Mesenchymal stem cell (in vitro differentiated cells and primary cell): Measurements from ENCODE around the gene CORO2B.

ENCODE experiments used
- DNase-seq: peaks from one replicate; pipeline ENCODE4 v3.0.0-alpha.2; 2013
- H2AFZ ChIP-seq: one replicate; pipeline ENCODE4 v1.6.1; 2013; ENCODE audit warnings: low read depth, mild to moderate bottlenecking, control low read depth, inconsistent platforms, low read length, moderate library complexity
- H2AK5ac ChIP-seq: 2 replicates; pipeline ENCODE4 v1.6.1; 2013; ENCODE audit warnings: low read length, moderate library complexity, mild to moderate bottlenecking, inconsistent platforms; ENCODE audit not compliant: severe bottlenecking
- H2BK120ac ChIP-seq: one replicate; pipeline ENCODE4 v1.6.1; 2013; ENCODE audit warnings: low read depth, mild to moderate bottlenecking, inconsistent platforms, low read length, moderate library complexity
- H2BK12ac ChIP-seq, 2 experiments: one replicate each; pipeline ENCODE4 v1.6.1; 2013; ENCODE audit warnings: inconsistent platforms in 2 of 2, low read length in 2 of 2, mild to moderate bottlenecking in 2 of 2, moderate library complexity in 2 of 2, control low read depth in 1 of 2
- H2BK15ac ChIP-seq: one replicate; pipeline ENCODE4 v1.6.1; 2013; ENCODE audit warnings: mild to moderate bottlenecking, low read depth, inconsistent platforms; ENCODE audit not compliant: poor library complexity, severe bottlenecking
- H2BK5ac ChIP-seq: 2 replicates; pipeline ENCODE4 v1.6.1; 2013; ENCODE audit warnings: low read depth, mild to moderate bottlenecking, low read length, control low read depth, inconsistent platforms; ENCODE audit not compliant: poor library complexity, severe bottlenecking
- H3K14ac ChIP-seq, 2 experiments: one replicate each; pipeline ENCODE4 v1.6.1; 2013; ENCODE audit warnings: inconsistent platforms in 2 of 2, low read length in 2 of 2, control low read depth in 1 of 2, mild to moderate bottlenecking in 1 of 2, moderate library complexity in 1 of 2
- H3K18ac ChIP-seq, 2 experiments: one replicate each; pipeline ENCODE4 v1.6.1; 2013; ENCODE audit warnings: inconsistent platforms in 2 of 2, low read length in 2 of 2, control low read depth in 1 of 2, low read depth in 1 of 2, mild to moderate bottlenecking in 1 of 2
- H3K23ac ChIP-seq, 2 experiments: one replicate each; pipeline ENCODE4 v1.6.1; 2013; ENCODE audit warnings: inconsistent platforms in 2 of 2, low read length in 2 of 2, mild to moderate bottlenecking in 2 of 2, moderate library complexity in 2 of 2, control low read depth in 1 of 2
- H3K27ac ChIP-seq: 2 replicates; pipeline ENCODE4 v1.5.1; 2013; ENCODE audit warnings: mild to moderate bottlenecking, moderate library complexity, low read length, control low read depth, inconsistent platforms; ENCODE audit not compliant: poor library complexity, severe bottlenecking
- H3K27me3 ChIP-seq, 2 experiments: 2 replicates each; pipeline versions ENCODE4 v1.6.1 to v1.7.0; 2013; ENCODE audit warnings: low read length in 2 of 2, mild to moderate bottlenecking in 2 of 2, moderate library complexity in 2 of 2, control low read depth in 1 of 2, inconsistent platforms in 1 of 2; ENCODE audit not compliant: control insufficient read depth in 1 of 2, insufficient read depth in 1 of 2
- H3K36me3 ChIP-seq, 2 experiments: 2 replicates each; pipeline versions ENCODE4 v1.6.1 to v1.7.0; 2013; ENCODE audit warnings: low read length in 2 of 2, control low read depth in 1 of 2, inconsistent platforms in 1 of 2, low read depth in 1 of 2, mild to moderate bottlenecking in 1 of 2; ENCODE audit not compliant: insufficient read depth in 2 of 2, control insufficient read depth in 1 of 2
- H3K4ac ChIP-seq, 2 experiments: one replicate each; pipeline ENCODE4 v1.6.1; 2013; ENCODE audit warnings: inconsistent platforms in 2 of 2, low read length in 2 of 2, mild to moderate bottlenecking in 2 of 2, moderate library complexity in 2 of 2, control low read depth in 1 of 2, low read depth in 1 of 2
- H3K4me1 ChIP-seq: 2 replicates; pipeline ENCODE4 v1.6.1; 2013; ENCODE audit warnings: low read depth, low read length, control low read depth; ENCODE audit not compliant: control insufficient read depth, insufficient read depth
- H3K4me2 ChIP-seq: 2 replicates; pipeline ENCODE4 v1.6.1; 2013; ENCODE audit warnings: low read length, mild to moderate bottlenecking, inconsistent platforms; ENCODE audit not compliant: poor library complexity, severe bottlenecking
- H3K4me3 ChIP-seq, 2 experiments: 2 replicates each; pipeline versions ENCODE4 v1.5.1 to v1.7.0; 2013; ENCODE audit warnings: low read length in 2 of 2, mild to moderate bottlenecking in 2 of 2, control low read depth in 1 of 2, low read depth in 1 of 2; ENCODE audit not compliant: insufficient read depth in 1 of 2
- H3K79me1 ChIP-seq: replicated peaks from 2 replicates; pipeline ENCODE4 v1.6.1; 2013; ENCODE audit warnings: mild to moderate bottlenecking, control low read depth, low read length, inconsistent platforms; ENCODE audit not compliant: poor library complexity, severe bottlenecking
- H3K9ac ChIP-seq: 2 replicates; pipeline ENCODE4 v1.7.0; 2013; ENCODE audit warnings: mild to moderate bottlenecking, low read length, moderate library complexity
- H3K9me3 ChIP-seq: 2 replicates; pipeline ENCODE4 v1.7.0; 2013; ENCODE audit warnings: mild to moderate bottlenecking, low read length; ENCODE audit not compliant: control insufficient read depth
- H4K8ac ChIP-seq: one replicate; pipeline ENCODE4 v1.6.1; 2013; ENCODE audit warnings: inconsistent platforms, mild to moderate bottlenecking, low read length, moderate library complexity
- H4K91ac ChIP-seq: one replicate; pipeline ENCODE4 v1.6.1; 2013; ENCODE audit warnings: mild to moderate bottlenecking, low read length, inconsistent platforms
- WGBS: methylation state at CpG from one replicate; pipeline ENCODE4 v1.1.7; 2013; ENCODE audit warnings: mixed read lengths; 5-methylcytosine and 5-hydroxymethylcytosine counted together

The CORO2B gene

DNA sequence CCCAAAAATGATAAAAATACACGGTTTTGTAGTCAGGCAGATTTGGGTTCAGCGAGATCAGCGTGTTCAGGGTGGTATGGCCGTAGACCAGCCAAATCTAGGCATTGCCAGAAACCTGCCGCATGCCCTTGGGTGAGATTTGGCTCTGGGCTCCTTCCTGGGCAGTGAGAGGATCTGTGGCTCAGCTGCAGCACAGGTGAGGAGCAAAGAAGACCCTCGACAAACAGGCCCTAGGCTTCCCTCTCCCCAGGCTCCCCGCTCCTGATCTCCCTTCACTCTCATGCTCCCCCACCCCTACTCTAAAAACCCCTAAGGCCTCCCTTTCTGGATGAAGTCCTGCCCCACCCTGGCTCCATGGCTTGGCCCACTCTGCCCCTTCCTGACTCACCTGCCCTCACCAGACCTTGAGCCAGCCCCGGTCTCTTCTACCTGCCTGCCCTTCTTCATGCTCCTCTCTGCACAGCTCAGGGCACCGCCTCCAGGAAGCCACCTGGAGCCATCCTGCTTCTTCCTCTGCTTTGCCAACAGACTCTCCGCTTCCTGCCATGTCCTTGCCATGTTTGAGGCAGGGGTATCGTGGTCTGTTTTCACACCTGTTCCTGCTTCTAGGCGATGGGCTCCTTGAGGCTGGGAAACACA, 88.1 kb downstream of the CORO2B start:
- Histone ChIP-seq H3K36me3 (peaks cover 12 to 63% of the 10 kb centered on the region in 2 experiments), H3K23ac (no peak overlapping the region), H3K4me2 (no peak overlapping the region), H4K8ac (no peak overlapping the region), H2BK15ac (no peak overlapping the region), H2AK5ac (no peak overlapping the region), H3K4me1 (peaks cover 2% of the 10 kb centered on the region), H3K18ac (no peak overlapping the region), H3K9ac (no peak overlapping the region), H3K27ac (no peak overlapping the region), H3K14ac (no peak overlapping the region), H3K4me3 (no peak overlapping the region), H3K79me1 (peaks cover 15% of the 10 kb centered on the region), H3K4ac (no peak overlapping the region), H4K91ac (no peak overlapping the region), H3K27me3 (no peaks in the 10 kb centered on the region), H2BK120ac (no peak overlapping the region), H2AFZ (no peak overlapping the region), H2BK5ac (no peak overlapping the region), H2BK12ac (no peak overlapping the region), H3K9me3 (peaks cover 4% of the 10 kb centered on the region)
- DNase-seq: no peak
- 84% methylated on average over 12 of the region's 12 CpGs for WGBS

GRCh38 chr15:68667800-68668625, 89.2 kb downstream of the CORO2B start:
- no peak overlapping the region for H3K23ac ChIP-seq
- peaks cover 4% of the 10 kb centered on the region for H3K9me3 ChIP-seq
- no peak overlapping the region for H3K14ac ChIP-seq
- no peak overlapping the region for H3K4me2 ChIP-seq
- no peaks in the 10 kb centered on the region for H3K27me3 ChIP-seq
- no peak overlapping the region for H3K4ac ChIP-seq
- peaks cover 12 to 57% of the 10 kb centered on the region in 2 experiments for H3K36me3 ChIP-seq
- no peak for DNase-seq
- WGBS: 90% methylated on average over 18 of the region's 18 CpGs
- H4K8ac ChIP-seq: no peak overlapping the region
- H2AFZ ChIP-seq: no peak overlapping the region
- H2BK12ac ChIP-seq: no peak overlapping the region
- no peak overlapping the region for H2BK15ac ChIP-seq
- no peak overlapping the region for H2BK5ac ChIP-seq
- H3K18ac ChIP-seq: no peak overlapping the region
- H2AK5ac ChIP-seq: no peak overlapping the region
- no peak overlapping the region for H3K9ac ChIP-seq
- peaks cover 2% of the 10 kb centered on the region for H3K4me1 ChIP-seq
- H3K79me1 ChIP-seq: peaks cover 18% of the 10 kb centered on the region
- no peak overlapping the region for H4K91ac ChIP-seq
- H2BK120ac ChIP-seq: no peak overlapping the region
- no peak overlapping the region for H3K4me3 ChIP-seq
- no peak overlapping the region for H3K27ac ChIP-seq

DNA sequence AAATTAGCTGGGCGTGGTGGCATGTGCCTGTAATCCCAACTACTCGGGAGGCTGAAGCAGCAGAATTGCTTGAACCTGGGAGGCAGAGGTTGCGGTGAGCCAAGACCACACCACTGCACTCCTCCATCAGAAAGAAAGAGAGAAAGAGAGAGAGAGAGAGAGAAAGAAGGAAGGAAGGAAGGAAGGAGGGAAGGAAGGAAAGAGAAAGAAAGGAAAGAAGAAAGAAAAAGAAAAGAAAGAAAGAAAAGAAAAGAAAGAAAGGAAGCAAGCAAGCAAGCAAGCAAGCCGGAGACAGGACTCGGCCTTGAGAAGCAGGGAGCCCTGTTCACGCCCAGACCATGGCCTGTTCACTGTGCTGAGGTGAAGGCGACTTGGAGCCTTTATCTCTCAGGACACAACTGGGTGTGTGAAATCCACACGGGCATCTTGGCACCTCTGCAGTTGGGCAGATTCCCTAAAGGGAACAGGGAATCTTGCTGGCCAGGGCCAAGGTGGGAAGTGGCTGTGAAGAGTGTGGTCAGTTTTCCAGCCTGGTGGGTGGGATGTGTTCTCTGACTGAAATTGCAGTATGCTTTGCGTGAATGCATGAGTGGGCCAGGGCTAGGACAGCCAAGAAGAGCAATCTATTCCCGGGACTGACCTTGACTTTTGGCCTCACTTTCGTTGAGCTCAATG, 90.3 kb downstream of the CORO2B start:
- Histone ChIP-seq H2AFZ (no peak overlapping the region), H3K4me2 (no peak overlapping the region), H2BK120ac (no peak overlapping the region), H3K27ac (no peak overlapping the region), H3K14ac (no peak overlapping the region), H2BK15ac (no peak overlapping the region), H2BK12ac (no peak overlapping the region), H3K18ac (no peak overlapping the region), H4K8ac (no peak overlapping the region), H3K36me3 (peaks cover 12 to 46% of the 10 kb centered on the region in 2 experiments), H3K79me1 (peaks cover 18% of the 10 kb centered on the region), H3K9me3 (peaks cover 1% of the 10 kb centered on the region), H3K4me1 (peaks cover 2% of the 10 kb centered on the region), H4K91ac (no peak overlapping the region), H3K23ac (no peak overlapping the region), H3K4me3 (no peak overlapping the region), H3K27me3 (no peaks in the 10 kb centered on the region), H3K4ac (no peak overlapping the region), H3K9ac (no peak overlapping the region), H2BK5ac (no peak overlapping the region), H2AK5ac (no peak overlapping the region)
- WGBS: 90% methylated on average over 8 of the region's 11 CpGs
- DNase-seq: no peak

- no peak overlapping the region for H3K9ac ChIP-seq
- H3K14ac ChIP-seq: no peak overlapping the region
- 44% methylated on average over 2 of the region's 4 CpGs for WGBS
These were observed 93.5 kb downstream of the CORO2B start for GRCh38 chr15:68672251-68672650.

More at GRCh38 chr15:68672251-68672650, 93.5 kb downstream of the CORO2B start:
- peaks cover 9% of the 10 kb centered on the region for H3K4me1 ChIP-seq
- no peak overlapping the region for H4K8ac ChIP-seq
- H3K27ac ChIP-seq: no peak overlapping the region
- H2BK12ac ChIP-seq: no peak overlapping the region
- H3K79me1 ChIP-seq: peaks cover 21% of the 10 kb centered on the region
- no peak overlapping the region for H3K4ac ChIP-seq
- no peak for DNase-seq
- no peak overlapping the region for H2BK15ac ChIP-seq
- H2BK120ac ChIP-seq: no peak overlapping the region
- H3K18ac ChIP-seq: no peak overlapping the region
- H3K36me3 ChIP-seq: peaks cover 10 to 23% of the 10 kb centered on the region in 2 experiments
- no peak overlapping the region for H2AK5ac ChIP-seq
- no peaks in the 10 kb centered on the region for H3K9me3 ChIP-seq
- no peak overlapping the region for H3K23ac ChIP-seq
- H3K4me3 ChIP-seq: no peak overlapping the region
- no peak overlapping the region for H4K91ac ChIP-seq
- H2AFZ ChIP-seq: no peak overlapping the region
- no peaks in the 10 kb centered on the region for H3K27me3 ChIP-seq
- H3K4me2 ChIP-seq: no peak overlapping the region
- no peak overlapping the region for H2BK5ac ChIP-seq
